Heart left ventricle (tissue), 16 donors: ENCODE measurements around the gene RPS19. TPM values are rescaled to one million over a fixed set of nuclear protein-coding genes. Genes with fewer than 3 reads are reported as not detected.

Source experiments
- ATAC-seq, 4 donors: fragments of 200-7000 bp; cut with Tn5 transposase; one replicate each; pipeline ENCODE4 v1.9.1; 2020 to 2022; ENCODE audit warnings: moderate library complexity in 4 of 4, mild to moderate bottlenecking in 3 of 4, moderate number of reproducible peaks in 1 of 4
- DNase-seq, 5 donors: peaks; one replicate each; pipeline ENCODE4 v3.0.0-alpha.2; 2020
- H3K27ac ChIP-seq, 12 donors: fragments of 200-600 bp; sonication (generic) in 4 of 12; one replicate each; pipeline versions ENCODE4 v1.5.0 to v1.8.0; 2016 to 2022; ENCODE audit warnings: mild to moderate bottlenecking in 2 of 12
- H3K27me3 ChIP-seq, 9 donors: fragments of 200-600 bp; sonication (generic) in 2 of 9; one replicate each; pipeline versions ENCODE4 v1.5.1 to v1.8.0; 2016 to 2022; ENCODE audit warnings: mild to moderate bottlenecking in 3 of 9
- H3K36me3 ChIP-seq, 9 donors: fragments of 200-600 bp; sonication (generic) in 2 of 9; one replicate each; pipeline versions ENCODE4 v1.5.0 to v1.8.0; 2018 to 2022; ENCODE audit warnings: mild to moderate bottlenecking in 2 of 9
- H3K4me1 ChIP-seq, 12 donors: fragments of 200-600 bp; sonication (generic) in 4 of 12; one replicate each; pipeline versions ENCODE4 v1.5.0 to v1.8.0; 2016 to 2022; ENCODE audit warnings: mild to moderate bottlenecking in 3 of 12
- H3K4me3 ChIP-seq, 12 donors: fragments of 200-600 bp; sonication (generic) in 4 of 12; one replicate each; pipeline versions ENCODE4 v1.5.0 to v1.8.0; 2017 to 2022; ENCODE audit warnings: mild to moderate bottlenecking in 9 of 12, moderate library complexity in 4 of 12
- H3K9me3 ChIP-seq, 12 donors: fragments of 200-600 bp; sonication (generic) in 4 of 12; one replicate each; pipeline versions ENCODE4 v1.5.0 to v1.8.0; 2016 to 2022; ENCODE audit warnings: mild to moderate bottlenecking in 1 of 12
- POLR2A ChIP-seq, 2 donors: fragments of 450-650 bp; IDR thresholded peaks; one replicate each; pipeline ENCODE4 v1.6.1; 2017; ENCODE audit warnings: antibody characterized with exemption in 2 of 2, mild to moderate bottlenecking in 2 of 2, moderate library complexity in 2 of 2
- WGBS, 4 donors: extraction: QIAGEN DNeasy Blood & Tissue Kit in 2 of 4; methylation state at CpG; one replicate each; pipeline versions ENCODE4 v1.1.5 to v1.1.7; 2013 to 2018; 5-methylcytosine and 5-hydroxymethylcytosine counted together
- intact Hi-C, 10 donors: fragments of 100-400 bp; cut with DNase I; formaldehyde crosslinking; loops; one replicate each; pipeline versions ENCODE4 v1.11.1 to v1.14.2; 2022
- long read RNA-seq, 3 donors: library from polyadenylated mRNA; unstranded; transcript quantifications; one replicate each; pipeline ENCODE4 v2.0.0, GENCODE V29; 2020 to 2021
- polyA plus RNA-seq, 2 donors: library from polyadenylated mRNA; stranded (reverse); fragments of 200-250 nt; gene quantifications; one replicate each; pipeline ENCODE4 v1.2.3, GENCODE V29; 2013
- total RNA-seq, 9 donors: library from RNA; depleted of rRNA in 2 of 9; stranded (reverse); fragments of >200 nt in 2 of 9; fragmentation: NEBNext Ultra II Directional in 3 of 9; extraction: Animal tissue kit (Norgen Biotek cat#: 25700) in 3 of 9; gene quantifications; one replicate each; pipeline versions ENCODE4 v1.1.0 to v1.2.4, GENCODE V29; 2016 to 2023
- TF ChIP-seq, protein P1 (sequence below), 12 donors: fragments of 200-600 bp; sonication (generic) in 4 of 12; IDR thresholded peaks; one replicate each; pipeline versions ENCODE4 v1.5.0 to v1.8.0; 2018 to 2022; ENCODE audit warnings: antibody characterized with exemption in 12 of 12, mild to moderate bottlenecking in 5 of 12
- donor health status: ischemic (EF 13 %, LVEDD 7.1; RV severe dilation, severe dysfunction).
- donor health status: healthy with polysubstance abuse.
- donor health status: DM: no; HTN: yes; CAD: no.
- donor health status: DM: no; HTN: no; CAD: no.
- donor health status: ischemic (EF 25% LVEDD 6.9; RV normal size, moderate dysfunction).
- donor health status: ischemic (EF 25% LVEDD 5.7; RV mildly dilated, moderate dysfunction).
- donor health status: healthy.
- donor health status: DM: yes; HTN: yes; CAD: no.
- donor health status: ischemic (EF 35%, LVEDD 5.7; RV mildly dilated, moderate dysfunction).
- donor health status: nonischemic (EF 11% LVEDD 7.7; RV severe dilation, severe dysfunction).
- donor health status: DM: yes; HTN: yes; CAD: no.
- donor health status: PGD.
- donor health status: ischemic (EF 29% LVEDD 5.4; RV normal size, mild dysfunction).
- donor health status: nonischemic (EF 23%, LVEDD 6.1; RV moderate dilation, normal function).

The RPS19 gene
- 1,000 to 10,000 TPM in 1 of 9 donors, 100 to 1,000 TPM in 8; 161 to 1,072 (median 585) TPM for total RNA-seq
- polyA plus RNA-seq = 1,000 to 10,000 TPM in 1 of 2 donors, 100 to 1,000 TPM in 1; 840 to 1,676 TPM
- long read RNA-seq, donor 1, transcript RPS19-206 (6 exons, 2,359 nt) = major isoform, 224 of 250 reads
- long read RNA-seq, donor 1, partial matches to known transcripts = 21 of 250 reads
- long read RNA-seq, donor 1, other reads (novel, unspliced or antisense) = 3 of 250 reads
- long read RNA-seq, donor 2, transcript RPS19-206 (6 exons, 2,359 nt) = major isoform, 184 of 195 reads
- long read RNA-seq, donor 2, partial matches to known transcripts = 11 of 195 reads
- long read RNA-seq, donor 2, other reads (novel, unspliced or antisense) = 0 of 195 reads
- long read RNA-seq, donor 3, transcript RPS19-206 (6 exons, 2,359 nt) = major isoform, 202 of 220 reads
- long read RNA-seq, donor 3, partial matches to known transcripts = 12 of 220 reads
- long read RNA-seq, donor 3, other reads (novel, unspliced or antisense) = 4 of 220 reads

DNA sequence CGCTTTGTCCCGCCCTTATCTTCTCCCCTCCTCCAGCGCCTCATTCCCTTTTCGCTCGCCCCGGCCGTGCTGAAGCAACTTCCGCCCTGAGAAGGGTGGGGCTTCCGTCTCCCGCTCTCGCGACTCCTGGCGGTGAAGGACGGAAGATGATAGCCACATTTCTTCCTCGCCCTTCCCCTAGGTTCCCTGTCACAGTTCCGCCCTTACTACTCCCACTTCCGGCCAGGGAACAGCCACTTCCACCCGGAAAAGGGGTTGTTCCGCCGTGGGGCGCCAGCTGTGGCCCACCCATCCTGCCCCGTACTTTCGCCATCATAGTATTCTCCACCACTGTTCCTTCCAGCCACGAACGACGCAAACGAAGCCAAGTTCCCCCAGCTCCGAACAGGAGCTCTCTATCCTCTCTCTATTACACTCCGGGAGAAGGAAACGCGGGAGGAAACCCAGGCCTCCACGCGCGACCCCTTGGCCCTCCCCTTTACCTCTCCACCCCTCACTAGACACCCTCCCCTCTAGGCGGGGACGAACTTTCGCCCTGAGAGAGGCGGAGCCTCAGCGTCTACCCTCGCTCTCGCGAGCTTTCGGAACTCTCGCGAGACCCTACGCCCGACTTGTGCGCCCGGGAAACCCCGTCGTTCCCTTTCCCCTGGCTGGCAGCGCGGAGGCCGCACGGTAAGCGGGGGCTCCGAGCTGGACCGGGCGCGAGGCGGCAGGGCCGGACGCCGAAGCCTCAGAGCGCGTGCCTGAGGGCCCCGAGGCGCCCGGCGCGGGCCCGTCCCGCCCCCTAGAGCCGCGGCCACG is at the start of gene RPS19:
TSS of gene RPS19 (plus strand) at position 638 of the 801 bp plus-strand sequence. CDS start 520 bp downstream, outside the sequence.
- Histone ChIP-seq H3K4me3 (peak within 1 kb of the TSS; percentile 74 to 94 (median 86)), H3K4me1 (peaks cover 6 to 43% (median 30%) of the 10 kb centered on the region in 12 donors), H3K27ac (peak within 1 kb of the TSS; percentile 91 to 99 (median 97)), H3K9me3 (no peaks in the 10 kb centered on the region), H3K27me3 (no peaks in the 10 kb centered on the region), H3K36me3 (peaks cover 0 to 42% (median 39%) of the 10 kb centered on the region in 9 donors)
- intact Hi-C loops = loop anchor here in 5 of 10 donors (1.0 to 10.0 kb wide), 3 partner anchors 24 to 355 kb away; partner anchors contain the start of genes RABAC1 (in 2 of the 5) and DEDD2 (in 1 of the 5)
- 0% methylated on average over 40 to 76 of the region's 76 CpGs for WGBS, 4 donors
- peak; percentile 31 to 78 for TF ChIP-seq POLR2A (IDR thresholded peaks at IDR 0.05)
- TF ChIP-seq, protein P1, sequence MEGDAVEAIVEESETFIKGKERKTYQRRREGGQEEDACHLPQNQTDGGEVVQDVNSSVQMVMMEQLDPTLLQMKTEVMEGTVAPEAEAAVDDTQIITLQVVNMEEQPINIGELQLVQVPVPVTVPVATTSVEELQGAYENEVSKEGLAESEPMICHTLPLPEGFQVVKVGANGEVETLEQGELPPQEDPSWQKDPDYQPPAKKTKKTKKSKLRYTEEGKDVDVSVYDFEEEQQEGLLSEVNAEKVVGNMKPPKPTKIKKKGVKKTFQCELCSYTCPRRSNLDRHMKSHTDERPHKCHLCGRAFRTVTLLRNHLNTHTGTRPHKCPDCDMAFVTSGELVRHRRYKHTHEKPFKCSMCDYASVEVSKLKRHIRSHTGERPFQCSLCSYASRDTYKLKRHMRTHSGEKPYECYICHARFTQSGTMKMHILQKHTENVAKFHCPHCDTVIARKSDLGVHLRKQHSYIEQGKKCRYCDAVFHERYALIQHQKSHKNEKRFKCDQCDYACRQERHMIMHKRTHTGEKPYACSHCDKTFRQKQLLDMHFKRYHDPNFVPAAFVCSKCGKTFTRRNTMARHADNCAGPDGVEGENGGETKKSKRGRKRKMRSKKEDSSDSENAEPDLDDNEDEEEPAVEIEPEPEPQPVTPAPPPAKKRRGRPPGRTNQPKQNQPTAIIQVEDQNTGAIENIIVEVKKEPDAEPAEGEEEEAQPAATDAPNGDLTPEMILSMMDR (IDR thresholded peaks at IDR 0.05) = peak; percentile 44 to 81 (median 66)
- DNase-seq (peak; percentile 98 to 99 (median 99)), ATAC-seq (peak; percentile 95 to 97 (median 96))

DNA sequence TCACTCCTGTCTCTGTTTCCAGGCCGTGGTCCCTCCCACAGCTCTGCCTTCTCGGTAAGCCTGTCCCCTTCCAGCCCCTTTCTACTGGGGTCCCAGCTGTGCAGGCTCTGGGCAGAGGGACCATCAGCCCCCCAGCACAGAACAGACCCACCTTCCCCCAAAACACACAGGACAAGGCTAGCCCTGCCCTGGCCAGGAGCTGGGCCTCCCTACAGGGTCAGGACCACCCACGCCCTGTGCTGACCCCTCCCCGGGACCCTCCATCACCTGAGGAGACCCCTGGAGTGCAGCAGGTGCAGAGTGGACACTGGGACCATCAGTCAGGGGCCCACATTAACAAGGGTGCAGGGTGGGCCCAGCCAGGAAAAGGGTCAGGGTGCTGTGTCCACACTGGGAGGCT is 49.8 kb upstream of the RPS19 start:
- intact Hi-C loops = no loop called here
- Histone ChIP-seq H3K4me3 (no peak overlapping the region), H3K4me1 (peaks cover 0 to 36% (median 0%) of the 10 kb centered on the region in 12 donors), H3K9me3 (no peaks in the 10 kb centered on the region), H3K27ac (peak overlapping the region in 2 of 12 donors; percentile 41 to 84), H3K27me3 (peaks cover 0 to 26% (median 0%) of the 10 kb centered on the region in 9 donors), H3K36me3 (no peaks in the 10 kb centered on the region)
- TF ChIP-seq, protein P1 (IDR thresholded peaks at IDR 0.05) = no peak
- TF ChIP-seq POLR2A (IDR thresholded peaks at IDR 0.05) = no peak
- WGBS, 4 donors = 27 to 57% (median 53%) methylated on average over 3 to 4 of the region's 4 CpGs
- ATAC-seq (no peak), DNase-seq (no peak)

DNA sequence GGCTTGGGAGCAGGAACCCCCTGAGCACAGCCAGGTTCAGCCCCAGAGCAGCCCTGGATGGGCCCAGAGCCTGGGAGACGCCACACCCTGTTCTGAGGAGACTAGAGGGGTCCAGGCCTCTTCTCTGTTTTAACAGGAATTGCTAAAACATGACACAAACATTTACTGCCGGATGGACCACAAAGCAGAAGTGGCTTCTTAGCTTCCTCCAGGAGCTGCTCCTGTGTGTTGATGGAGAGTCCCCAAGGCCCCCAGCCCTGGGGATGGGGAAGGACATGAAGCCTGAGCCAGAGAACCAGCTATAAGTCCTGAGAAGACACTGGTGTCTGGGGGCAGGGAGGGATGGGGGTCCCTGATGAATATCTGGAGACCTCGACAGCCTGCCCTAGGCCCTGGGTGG is 49.0 kb upstream of the RPS19 start:
- no peaks in the 10 kb centered on the region for H3K36me3 ChIP-seq
- no peak overlapping the region for H3K4me3 ChIP-seq
- peak overlapping the region in 3 of 12 donors; percentile 34 to 84 (median 41) for H3K27ac ChIP-seq
- peaks cover 0 to 26% (median 0%) of the 10 kb centered on the region in 9 donors for H3K27me3 ChIP-seq
- H3K9me3 ChIP-seq = no peaks in the 10 kb centered on the region
- peak; percentile 14 to 78 (median 59) for ATAC-seq
- TF ChIP-seq POLR2A (IDR thresholded peaks at IDR 0.05) = no peak
- TF ChIP-seq, protein P1 (IDR thresholded peaks at IDR 0.05) = no peak
- H3K4me1 ChIP-seq = peaks cover 0 to 36% (median 0%) of the 10 kb centered on the region in 12 donors
- DNase-seq = peak; percentile 39 to 71 (median 45)
- 53 to 70% (median 56%) methylated on average over 2 to 3 of the region's 3 CpGs for WGBS, 4 donors
- intact Hi-C loops = no loop called here
